ENCODE results near the gene TBCCD1.
"Not testable (repeated sequence)": the region's sequence is repeated elsewhere in the genome, so short reads cannot be mapped to it uniquely, and the experiment has no call there.

Gene TBCCD1

GRCh38 chr3:186596568-186597287 is 29.6 kb upstream of the TBCCD1 start:
- no peak for DNase-seq (ENCODE audit: low read depth)

- DNase-seq (ENCODE audit: low read depth) = no peak
These were observed 27.5 kb upstream of the TBCCD1 start for GRCh38 chr3:186594591-186595113.

- DNase-seq (ENCODE audit: low read depth) = no peak
These were observed 26.7 kb upstream of the TBCCD1 start for GRCh38 chr3:186593862-186594261.

- no peak for DNase-seq (ENCODE audit: low read depth)
These were observed 25.5 kb upstream of the TBCCD1 start for GRCh38 chr3:186592682-186593081.

GRCh38 chr3:186590580-186591295 is 23.6 kb upstream of the TBCCD1 start:
- no peak for DNase-seq (ENCODE audit: low read depth)

- no peak for DNase-seq (ENCODE audit: low read depth)
These were observed 22.9 kb upstream of the TBCCD1 start for GRCh38 chr3:186589856-186590579.

GRCh38 chr3:186589121-186589520 is 22.0 kb upstream of the TBCCD1 start:
- no peak for DNase-seq (ENCODE audit: low read depth)

- no peak for DNase-seq (ENCODE audit: low read depth)
These were observed 21.5 kb upstream of the TBCCD1 start for GRCh38 chr3:186588632-186589031.

GRCh38 chr3:186587183-186587582 is 20.0 kb upstream of the TBCCD1 start:
- no peak for DNase-seq (ENCODE audit: low read depth)

- not testable (repeated sequence) for DNase-seq (ENCODE audit: low read depth)
These were observed 19.1 kb upstream of the TBCCD1 start for GRCh38 chr3:186586245-186586644.

GRCh38 chr3:186583831-186584230 is 16.7 kb upstream of the TBCCD1 start:
- no peak for DNase-seq (ENCODE audit: low read depth)

GRCh38 chr3:186582541-186582940 is 15.4 kb upstream of the TBCCD1 start:
- no peak for DNase-seq (ENCODE audit: low read depth)

- DNase-seq (ENCODE audit: low read depth) = no peak
These were observed 13.6 kb upstream of the TBCCD1 start for GRCh38 chr3:186580785-186581184.

GRCh38 chr3:186577521-186577920 is 10.4 kb upstream of the TBCCD1 start:
- no peak for DNase-seq (ENCODE audit: low read depth)

- DNase-seq (ENCODE audit: low read depth) = no peak
These were observed 4.5 kb upstream of the TBCCD1 start for GRCh38 chr3:186571644-186572013.

- no peak for DNase-seq (ENCODE audit: low read depth)
These were observed 4.0 kb upstream of the TBCCD1 start for GRCh38 chr3:186570941-186571643.

GRCh38 chr3:186570096-186570940 is 3.2 kb upstream of the TBCCD1 start, which contains the start of gene DNAJB11:
Gene DNAJB11 (plus strand): TSS chr3:186570720. CDS start chr3:186570898, 178 bp downstream.
- DNase-seq (ENCODE audit: low read depth) = peak; percentile 100

- no peak for DNase-seq (ENCODE audit: low read depth)
These were observed 2.6 kb upstream of the TBCCD1 start for GRCh38 chr3:186569779-186570095.

- not testable (repeated sequence) for DNase-seq (ENCODE audit: low read depth)
These were observed 2.2 kb upstream of the TBCCD1 start for GRCh38 chr3:186569361-186569760.

GRCh38 chr3:186566772-186567071 is 417 bp downstream of the TBCCD1 start:
- no peak for DNase-seq (ENCODE audit: low read depth)

GRCh38 chr3:186564586-186564985 is 2.6 kb downstream of the TBCCD1 start:
- no peak for DNase-seq (ENCODE audit: low read depth)

Measured in GM04504 (cell line).